GM19238 (cell line): ENCODE results near the gene SNPH.
"Not testable (repeated sequence)": the region's sequence is repeated elsewhere in the genome, so short reads cannot be mapped to it uniquely, and the experiment has no call there.

Source experiments
- DNase-seq: peaks from one replicate; pipeline ENCODE4 v3.0.0; 2011; ENCODE audit warnings: low spot score; ENCODE audit not compliant: insufficient read length

The SNPH gene

GRCh38 chr20:1266167-1266973 lies at the start of gene SNPH:
SNPH (plus strand) TSS chr20:1266294; CDS start chr20:1296240, 29,946 bp downstream.
- peak; percentile 27 for DNase-seq

GRCh38 chr20:1216527-1217427 lies 49.3 kb upstream of the SNPH start:
- DNase-seq: not testable (repeated sequence)

DNA sequence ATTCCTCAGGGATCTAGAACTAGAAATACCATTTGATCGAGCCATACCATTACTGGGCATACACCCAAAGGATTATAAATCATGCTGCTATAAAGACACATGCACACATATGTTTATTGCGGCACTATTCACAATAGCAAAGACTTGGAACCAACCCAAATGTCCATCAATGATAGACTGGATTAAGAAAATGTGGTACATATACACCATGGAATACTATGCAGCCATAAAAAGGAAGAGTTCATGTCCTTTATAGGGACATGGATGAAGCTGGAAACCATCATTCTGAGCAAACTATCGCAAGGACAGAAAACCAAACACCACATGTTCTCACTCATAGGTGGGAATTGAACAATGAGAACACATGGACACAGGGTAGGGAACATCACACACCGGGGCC lies 43.3 kb upstream of the SNPH start:
- DNase-seq: not testable (repeated sequence)

DNA sequence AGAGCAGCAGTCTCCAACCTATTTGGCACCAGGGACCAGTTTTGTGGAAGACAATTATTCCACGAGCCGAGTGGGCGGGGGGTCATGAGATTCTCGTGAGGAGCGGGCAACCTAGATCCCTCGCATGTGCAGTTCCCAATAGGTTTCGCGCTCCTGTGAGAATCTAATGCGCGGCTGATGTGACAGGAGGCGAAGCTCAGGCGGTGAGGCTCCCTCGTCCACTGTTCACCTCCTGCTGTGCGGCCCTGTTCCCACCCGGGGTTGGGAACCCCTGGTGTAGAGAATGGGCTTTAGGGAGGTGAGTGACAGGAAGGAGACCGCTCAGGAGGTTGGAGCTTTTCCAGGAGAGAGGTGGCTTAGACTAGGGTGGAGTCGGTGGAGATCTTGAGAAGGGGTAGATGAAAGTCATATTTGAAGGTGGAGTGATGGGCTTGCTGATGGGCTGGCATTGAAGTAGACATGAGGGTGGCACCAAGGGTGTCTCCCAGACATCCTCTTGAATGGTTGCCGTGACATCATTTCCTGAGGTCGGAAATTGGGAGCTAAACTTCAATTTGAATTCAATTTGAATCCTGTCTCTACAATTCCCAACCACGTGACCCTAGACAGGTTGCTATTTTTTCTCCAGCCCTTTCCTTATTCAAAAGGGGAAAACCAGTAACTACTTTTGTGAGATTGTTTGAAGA lies 41.7 kb upstream of the SNPH start:
- DNase-seq: no peak

GRCh38 chr20:1225263-1225782 lies 40.8 kb upstream of the SNPH start:
- DNase-seq: no peak

- DNase-seq: peak; percentile 68
These were observed 40.1 kb upstream of the SNPH start, which contains the start of gene RAD21L1 for GRCh38 chr20:1225783-1226654. RAD21L1 (plus strand) TSS chr20:1226044; CDS start chr20:1228454, 2,410 bp downstream.

DNA sequence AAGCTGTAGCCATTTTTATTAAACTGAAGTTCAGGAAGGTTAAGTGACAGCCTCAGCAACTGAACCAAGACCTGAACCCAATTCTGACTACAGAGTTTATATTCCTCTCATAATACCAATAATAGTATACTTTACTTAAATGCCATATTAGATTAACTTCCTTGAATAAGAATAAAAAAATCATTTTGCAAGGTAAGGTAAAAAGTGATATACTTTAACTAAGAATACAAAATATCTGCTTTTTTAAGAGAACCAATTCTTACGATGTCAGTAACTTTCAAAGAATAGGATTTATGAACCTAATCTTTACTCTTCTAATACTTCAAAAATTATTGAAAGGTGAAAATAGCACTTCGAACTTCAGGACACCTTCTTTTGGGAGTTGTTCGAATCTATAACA lies 36.6 kb upstream of the SNPH start:
- no peak for DNase-seq

- no peak for DNase-seq
These were observed 33.6 kb upstream of the SNPH start for GRCh38 chr20:1232286-1233111.

- no peak for DNase-seq
These were observed 25.5 kb upstream of the SNPH start for GRCh38 chr20:1240549-1240948.

DNA sequence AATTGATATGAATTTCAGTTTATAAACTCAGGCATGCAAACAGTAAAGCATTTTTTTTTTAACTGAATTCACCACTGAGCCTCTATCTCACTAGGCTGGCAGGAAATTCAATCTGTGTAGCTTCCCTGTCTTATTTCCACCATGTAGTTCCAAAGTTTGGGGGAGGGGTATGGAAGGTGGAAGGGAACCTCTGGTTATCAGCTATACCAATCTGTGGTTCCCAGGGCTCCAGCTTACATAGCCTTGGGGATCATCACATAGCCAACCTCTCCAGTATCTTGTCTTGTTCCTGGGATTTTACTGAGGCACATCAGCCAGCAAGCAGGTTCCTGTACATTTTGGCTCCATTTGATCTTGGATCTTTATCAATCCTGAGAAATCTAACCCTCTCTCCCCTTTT lies 24.6 kb upstream of the SNPH start:
- no peak for DNase-seq

DNA sequence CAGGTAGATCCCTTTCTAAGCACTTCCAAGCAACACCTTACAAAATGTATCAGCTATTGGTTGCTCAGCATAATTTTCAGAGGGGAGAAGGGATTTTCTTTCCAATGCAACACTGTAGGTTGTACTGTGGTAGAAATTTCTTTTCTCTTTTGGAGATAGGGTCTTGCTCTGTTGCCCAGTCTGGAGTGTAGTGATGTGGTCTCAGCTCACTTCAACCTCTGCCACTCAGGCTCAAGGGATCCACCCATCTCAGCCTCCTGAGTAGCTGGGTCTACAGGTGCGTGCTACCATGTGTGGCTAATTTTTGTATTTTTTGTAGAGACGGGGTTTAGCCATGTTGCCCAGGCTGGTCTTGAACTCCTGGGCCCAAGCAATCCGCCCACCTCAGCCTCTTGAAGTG lies 24.0 kb upstream of the SNPH start:
- DNase-seq: no peak

GRCh38 chr20:1242530-1242929 lies 23.6 kb upstream of the SNPH start:
- DNase-seq: no peak

- no peak for DNase-seq
These were observed 20.5 kb upstream of the SNPH start for GRCh38 chr20:1245578-1245977.

- DNase-seq: no peak
These were observed 18.4 kb upstream of the SNPH start for GRCh38 chr20:1247689-1248088.

DNA sequence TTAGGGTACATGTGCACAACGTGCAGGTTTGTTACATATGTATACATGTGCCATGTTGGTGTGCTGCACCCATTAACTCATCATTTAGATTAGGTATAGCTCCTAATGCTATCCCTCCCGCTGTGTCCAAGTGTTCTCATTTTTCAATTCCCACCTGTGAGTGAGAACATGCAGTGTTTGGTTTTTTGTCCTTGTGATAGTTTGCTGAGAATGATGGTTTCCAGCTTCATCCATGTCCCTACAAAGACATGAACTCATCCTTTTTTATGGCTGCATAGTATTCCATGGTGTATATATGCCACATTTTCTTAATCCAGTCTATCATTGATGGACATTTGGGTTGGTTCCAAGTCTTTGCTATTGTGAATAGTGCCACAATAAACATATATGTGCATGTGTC lies 15.8 kb upstream of the SNPH start:
- not testable (repeated sequence) for DNase-seq

- no peak for DNase-seq
These were observed 13.7 kb upstream of the SNPH start for GRCh38 chr20:1252416-1252815.

GRCh38 chr20:1254254-1254653 lies 11.8 kb upstream of the SNPH start:
- no peak for DNase-seq

GRCh38 chr20:1255675-1256074 lies 10.4 kb upstream of the SNPH start:
- no peak for DNase-seq

DNA sequence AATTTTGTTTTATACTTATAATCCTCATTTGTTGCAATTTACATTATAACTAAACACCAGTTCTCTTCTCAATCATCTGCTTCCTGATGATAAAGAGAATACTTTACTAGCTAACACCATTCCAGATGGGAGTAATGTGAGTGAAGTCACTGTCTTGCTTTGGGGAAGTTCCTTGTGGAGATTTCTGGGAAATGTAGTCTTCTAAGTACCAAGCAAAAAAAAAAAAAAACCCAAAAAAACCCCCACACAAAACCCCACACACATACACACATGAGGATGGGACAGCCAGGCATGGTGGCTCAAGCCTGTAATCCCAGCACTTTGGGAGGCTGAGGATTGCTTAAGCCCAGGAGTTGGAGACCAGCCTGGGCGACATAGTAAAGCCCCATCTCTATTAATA lies 2.2 kb upstream of the SNPH start:
- DNase-seq: no peak

DNA sequence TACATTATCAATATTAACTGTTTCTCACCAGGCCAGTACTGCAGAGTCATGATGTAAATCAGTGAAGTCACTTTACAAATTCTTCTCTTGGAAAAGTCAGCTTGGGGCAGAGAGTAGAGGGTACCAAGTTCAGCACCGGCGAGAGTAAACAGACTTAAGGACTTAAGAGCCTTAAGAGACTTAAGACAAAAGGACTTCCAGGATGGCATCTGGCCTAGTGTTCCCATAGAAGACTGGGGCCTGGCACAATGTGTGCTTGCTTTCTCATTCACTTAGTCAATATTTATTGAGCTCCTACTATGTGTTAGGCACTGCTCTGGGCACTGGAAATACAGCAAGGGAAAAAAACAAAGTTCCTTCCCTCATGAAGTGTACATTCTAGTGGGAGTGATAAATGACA lies 1.4 kb upstream of the SNPH start:
- no peak for DNase-seq
